Bronchial epithelial cell (primary cell): ENCODE data around the gene PLCD3. TPM values are rescaled to one million over a fixed set of nuclear protein-coding genes. Genes with fewer than 3 reads are reported as not detected.

ENCODE experiments used
- DNase-seq: peaks from one replicate; pipeline ENCODE4 v3.0.0-alpha.2; 2010; ENCODE audit warnings: low read depth
- FAIRE-seq: peaks from 2 replicates; lab custom pipeline; 2011; peaks lifted over from hg19 to GRCh38; lab: Jason Lieb, UNC
- H3K27me3 ChIP-seq: 2 replicates; pipeline ENCODE4 v1.5.1; 2011; ENCODE audit warnings: low read length; ENCODE audit not compliant: control insufficient read depth, insufficient read depth
- H3K36me3 ChIP-seq: 2 replicates; pipeline ENCODE4 v1.5.1; 2011; ENCODE audit warnings: low read length; ENCODE audit not compliant: control insufficient read depth, insufficient read depth
- H3K4me3 ChIP-seq: 2 replicates; pipeline ENCODE4 v1.5.1; 2011; ENCODE audit warnings: mild to moderate bottlenecking, low read depth, low read length, control low read depth
- CTCF ChIP-seq: IDR thresholded peaks from 2 replicates; pipeline ENCODE4 v1.5.1; 2011; ENCODE audit warnings: mild to moderate bottlenecking, moderate library complexity, low read length, control low read depth, inconsistent platforms; ENCODE audit not compliant: insufficient read depth, severe bottlenecking
- total RNA-seq: library from RNA; depleted of rRNA; stranded (reverse); fragments of >200 nt; gene quantifications from 2 replicates; pipeline ENCODE4 v1.2.1, GENCODE V29; 2014

The PLCD3 gene
- total RNA-seq, 1 donor from 2014 or later, result 44.0 TPM

- no peak for FAIRE-seq
- Histone ChIP-seq H3K4me3 (peak overlapping the region; percentile 46), H3K27me3 (no peaks in the 10 kb centered on the region), H3K36me3 (no peaks in the 10 kb centered on the region)
- peak; percentile 75 for DNase-seq
- no peak for TF ChIP-seq CTCF
These were observed 39.3 kb upstream of the PLCD3 start for GRCh38 chr17:45171338-45172231.

- no peaks in the 10 kb centered on the region for H3K27me3 ChIP-seq
- DNase-seq, result peak; percentile 98
- TF ChIP-seq CTCF, result no peak
- FAIRE-seq, result peak; percentile 96
- no peaks in the 10 kb centered on the region for H3K36me3 ChIP-seq
- peak overlapping the region; percentile 46 for H3K4me3 ChIP-seq
These were observed 38.6 kb upstream of the PLCD3 start for GRCh38 chr17:45170931-45171337.

- H3K36me3 ChIP-seq, result no peaks in the 10 kb centered on the region
- DNase-seq (no peak), FAIRE-seq (no peak)
- TF ChIP-seq CTCF, result no peak
- no peaks in the 10 kb centered on the region for H3K27me3 ChIP-seq
- H3K4me3 ChIP-seq, result no peak overlapping the region
These were observed 38.1 kb upstream of the PLCD3 start for GRCh38 chr17:45170280-45170930.

- DNase-seq, result no peak
- no peaks in the 10 kb centered on the region for H3K27me3 ChIP-seq
- no peak for TF ChIP-seq CTCF
- no peaks in the 10 kb centered on the region for H3K36me3 ChIP-seq
- no peak overlapping the region for H3K4me3 ChIP-seq
- no peak for FAIRE-seq
These were observed 36.9 kb upstream of the PLCD3 start for GRCh38 chr17:45168991-45169752.

GRCh38 chr17:45164734-45165269 is 32.5 kb upstream of the PLCD3 start:
- no peak for TF ChIP-seq CTCF
- Histone ChIP-seq H3K27me3 (no peaks in the 10 kb centered on the region), H3K4me3 (no peak overlapping the region), H3K36me3 (no peaks in the 10 kb centered on the region)
- DNase-seq (no peak), FAIRE-seq (no peak)
